Neural progenitor cell (in vitro differentiated cells): ENCODE results near the gene KLHDC4. TPM values are rescaled to one million over a fixed set of nuclear protein-coding genes. Genes with fewer than 3 reads are reported as not detected.
"Not testable (repeated sequence)": the region's sequence is repeated elsewhere in the genome, so short reads cannot be mapped to it uniquely, and the experiment has no call there.

Experiments used
- DNase-seq: peaks from one replicate; pipeline ENCODE4 v3.0.0-alpha.2; 2016; ENCODE audit warnings: low spot score
- H2AFZ ChIP-seq: fragments of 200-600 bp; sonication (generic); replicated peaks from 2 replicates; pipeline ENCODE4 v1.6.1; 2016; ENCODE audit warnings: antibody characterized with exemption
- H3F3A ChIP-seq: fragments of 200-600 bp; sonication (generic); 2 replicates; pipeline ENCODE4 v1.6.1; 2016; ENCODE audit warnings: antibody characterized with exemption, low read depth
- H3K27ac ChIP-seq: fragments of 200-600 bp; sonication (generic); 2 replicates; pipeline ENCODE4 v1.5.1; 2016; ENCODE audit warnings: mild to moderate bottlenecking
- H3K27me3 ChIP-seq: fragments of 200-600 bp; sonication (generic); 2 replicates; pipeline ENCODE4 v1.6.1; 2016; ENCODE audit warnings: mild to moderate bottlenecking, moderate library complexity
- H3K36me3 ChIP-seq: fragments of 200-600 bp; sonication (generic); 2 replicates; pipeline ENCODE4 v1.5.1; 2016
- H3K4me1 ChIP-seq: fragments of 200-600 bp; sonication (generic); 2 replicates; pipeline ENCODE4 v1.6.1; 2016; ENCODE audit warnings: mixed run types
- H3K4me2 ChIP-seq: fragments of 200-600 bp; sonication (generic); 2 replicates; pipeline ENCODE4 v1.6.1; 2016
- H3K4me3 ChIP-seq: fragments of 200-600 bp; sonication (generic); 2 replicates; pipeline ENCODE4 v1.5.1; 2016
- H3K79me2 ChIP-seq: fragments of 200-600 bp; sonication (generic); 2 replicates; pipeline ENCODE4 v1.6.1; 2016; ENCODE audit warnings: low read depth
- H3K9ac ChIP-seq: fragments of 200-600 bp; sonication (generic); 2 replicates; pipeline ENCODE4 v1.6.1; 2016
- H3K9me3 ChIP-seq: fragments of 200-600 bp; sonication (generic); 2 replicates; pipeline ENCODE4 v1.5.1; 2016; ENCODE audit warnings: low read depth
- H4K20me1 ChIP-seq: fragments of 200-600 bp; sonication (generic); 2 replicates; pipeline ENCODE4 v1.6.1; 2016; ENCODE audit warnings: low read depth
- H3K27ac Mint-ChIP-seq: 3 replicates; pipeline ENCODE4 v1.8.0; 2021; ENCODE audit warnings: mixed read lengths
- H3K27me3 Mint-ChIP-seq: 2 replicates; pipeline ENCODE4 v1.8.0; 2022; ENCODE audit warnings: low read depth, mild to moderate bottlenecking, inconsistent platforms, moderate library complexity, mixed read lengths; ENCODE audit not compliant: insufficient read depth
- H3K36me3 Mint-ChIP-seq: 3 replicates; pipeline ENCODE4 v1.8.0; 2021; ENCODE audit warnings: mixed read lengths
- H3K4me1 Mint-ChIP-seq: 3 replicates; pipeline ENCODE4 v1.8.0; 2021; ENCODE audit warnings: mixed read lengths
- H3K4me3 Mint-ChIP-seq: 3 replicates; pipeline ENCODE4 v1.8.0; 2021; ENCODE audit warnings: mild to moderate bottlenecking, moderate library complexity, mixed read lengths
- H3K9me3 Mint-ChIP-seq: 3 replicates; pipeline ENCODE4 v1.8.0; 2020; ENCODE audit warnings: mixed read lengths
- CTCF ChIP-seq: fragments of 200-600 bp; sonication (generic); IDR thresholded peaks from 2 replicates; pipeline ENCODE4 v1.5.1; 2017; ENCODE audit warnings: antibody characterized with exemption, mild to moderate bottlenecking
- EZH2 ChIP-seq: fragments of 200-600 bp; sonication (generic); IDR thresholded peaks from 2 replicates; pipeline ENCODE4 v1.6.1; 2017; ENCODE audit warnings: antibody characterized with exemption, mild to moderate bottlenecking, moderate library complexity
- EZH2phosphoT487 ChIP-seq: fragments of 200-600 bp; sonication (generic); IDR thresholded peaks from 2 replicates; pipeline ENCODE4 v1.6.1; 2017; ENCODE audit warnings: antibody characterized with exemption
- total RNA-seq: library from RNA; depleted of rRNA; stranded (reverse); fragments of >200 nt; gene quantifications from 2 replicates; pipeline ENCODE4 v1.2.3, GENCODE V29; 2015; ENCODE audit warnings: low replicate concordance

KLHDC4 gene
- total RNA-seq, 1 donor from 2014 or later = 19.2 TPM

DNA sequence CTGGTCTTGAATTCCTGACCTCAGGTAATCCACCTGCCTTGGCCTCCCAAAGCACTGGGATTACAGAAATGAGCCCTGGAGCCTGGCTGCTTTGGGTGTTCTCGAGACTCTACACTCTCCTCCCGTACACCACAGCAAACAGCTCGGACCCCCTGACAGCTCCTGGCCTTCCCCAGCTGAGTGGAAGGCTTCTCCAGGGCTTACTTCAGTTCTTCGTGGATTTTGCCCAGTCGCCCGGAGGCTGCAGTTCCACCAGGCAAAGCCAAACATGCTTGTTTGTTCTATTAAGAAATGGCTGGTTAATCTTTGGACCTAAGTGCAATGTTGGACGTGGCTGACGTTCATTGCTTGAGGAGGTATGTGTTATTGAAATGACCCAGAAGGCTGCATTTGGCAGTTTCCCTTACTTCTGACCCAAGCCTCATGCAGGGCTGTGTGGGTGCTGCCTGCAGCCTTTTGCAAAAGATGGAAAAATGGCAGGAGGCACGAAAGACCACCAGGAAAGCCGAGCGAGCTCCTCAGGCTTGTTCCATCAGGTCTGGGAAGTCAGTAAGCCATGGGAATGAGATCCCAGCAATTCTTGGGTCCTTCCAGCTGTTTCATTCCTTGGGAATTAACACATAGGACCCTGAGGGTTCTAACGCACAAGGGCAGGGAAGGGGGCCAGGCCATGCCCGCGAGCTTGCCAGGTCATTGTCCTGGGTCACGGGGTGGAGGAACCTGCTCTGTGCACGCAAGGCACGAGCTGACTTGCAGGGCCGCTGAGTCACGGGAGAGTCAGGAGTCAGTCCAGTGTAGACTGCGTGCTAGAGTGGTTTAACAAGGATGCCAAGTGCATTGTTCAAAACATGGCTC lies 23.9 kb upstream of the KLHDC4 start:
- Histone ChIP-seq H3K79me2 (no peaks in the 10 kb centered on the region), H3K36me3 (no peaks in the 10 kb centered on the region), H3K9me3 (no peaks in the 10 kb centered on the region), H3K9ac (no peak overlapping the region), H4K20me1 (no peaks in the 10 kb centered on the region), H3K27me3 (no peaks in the 10 kb centered on the region), H2AFZ (no peak overlapping the region), H3K4me3 (no peak overlapping the region), H3F3A (no peaks in the 10 kb centered on the region), H3K4me2 (no peak overlapping the region), H3K27ac (no peak overlapping the region), H3K4me1 (no peaks in the 10 kb centered on the region)
- peaks cover 6% of the 10 kb centered on the region for H3K27me3 Mint-ChIP-seq
- no peaks in the 10 kb centered on the region for H3K36me3 Mint-ChIP-seq
- H3K4me3 Mint-ChIP-seq = no peak overlapping the region
- peaks cover 18% of the 10 kb centered on the region for H3K4me1 Mint-ChIP-seq
- no peaks in the 10 kb centered on the region for H3K9me3 Mint-ChIP-seq
- no peak overlapping the region for H3K27ac Mint-ChIP-seq
- DNase-seq = no peak
- TF ChIP-seq CTCF = no peak
- TF ChIP-seq EZH2phosphoT487 = no peak
- TF ChIP-seq EZH2 = no peak

DNA sequence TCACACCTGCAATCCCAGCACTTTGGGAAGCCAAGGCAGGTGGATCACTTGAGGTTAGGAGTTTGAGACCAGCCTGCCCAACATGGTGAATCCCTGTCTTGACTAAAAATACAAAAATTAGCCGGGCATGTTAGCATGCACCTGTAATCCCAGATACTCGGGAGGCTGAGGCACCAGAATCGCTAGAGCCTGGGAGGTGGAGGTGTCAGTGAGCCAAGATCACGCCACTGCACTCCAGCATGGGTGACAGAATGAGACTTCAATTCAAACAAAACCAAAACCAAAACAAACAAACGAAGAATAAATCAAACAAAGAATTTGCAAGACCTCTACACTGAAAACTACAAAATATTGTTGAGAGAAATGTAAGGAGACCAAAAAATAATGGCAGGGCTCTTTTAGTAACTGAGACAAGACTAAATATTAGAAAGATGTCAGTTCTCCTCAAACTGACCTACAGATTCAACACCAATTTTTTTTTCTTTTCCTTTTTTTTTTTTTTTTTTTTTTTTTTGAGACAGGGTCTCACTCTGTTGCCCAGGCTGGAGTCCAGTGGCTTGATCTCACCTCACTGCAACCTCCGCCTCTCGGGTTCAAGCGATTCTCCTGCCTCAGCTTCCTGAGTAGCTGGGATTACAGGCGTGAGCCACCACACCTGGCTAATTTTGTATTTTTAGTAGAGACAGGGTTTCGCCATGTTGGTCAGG lies 23.1 kb upstream of the KLHDC4 start:
- H3K79me2 ChIP-seq, H2AFZ ChIP-seq, H3K9ac ChIP-seq, H3K27me3 ChIP-seq, H3K9me3 ChIP-seq, H3K27ac ChIP-seq, H3K36me3 ChIP-seq, H3K4me3 ChIP-seq, H3K4me1 ChIP-seq, H3K4me2 ChIP-seq, H3K36me3 Mint-ChIP-seq, H4K20me1 ChIP-seq, H3K9me3 Mint-ChIP-seq, H3F3A ChIP-seq, H3K4me3 Mint-ChIP-seq, H3K27ac Mint-ChIP-seq, DNase-seq, H3K27me3 Mint-ChIP-seq: not testable (repeated sequence)
- peaks cover 18% of the 10 kb centered on the region for H3K4me1 Mint-ChIP-seq

GRCh38 chr16:87787451-87788091 lies 21.8 kb upstream of the KLHDC4 start:
- not testable (repeated sequence) for H3K4me3 ChIP-seq, H3K4me2 ChIP-seq, H3K9me3 Mint-ChIP-seq, H3K27me3 Mint-ChIP-seq, H3K79me2 ChIP-seq, DNase-seq, H2AFZ ChIP-seq, H3K4me3 Mint-ChIP-seq, H3F3A ChIP-seq, H3K36me3 Mint-ChIP-seq, H3K27me3 ChIP-seq, H3K36me3 ChIP-seq, H3K9me3 ChIP-seq, H3K4me1 ChIP-seq, H3K27ac Mint-ChIP-seq, H4K20me1 ChIP-seq, H3K9ac ChIP-seq, H3K27ac ChIP-seq
- H3K4me1 Mint-ChIP-seq = peaks cover 19% of the 10 kb centered on the region

DNA sequence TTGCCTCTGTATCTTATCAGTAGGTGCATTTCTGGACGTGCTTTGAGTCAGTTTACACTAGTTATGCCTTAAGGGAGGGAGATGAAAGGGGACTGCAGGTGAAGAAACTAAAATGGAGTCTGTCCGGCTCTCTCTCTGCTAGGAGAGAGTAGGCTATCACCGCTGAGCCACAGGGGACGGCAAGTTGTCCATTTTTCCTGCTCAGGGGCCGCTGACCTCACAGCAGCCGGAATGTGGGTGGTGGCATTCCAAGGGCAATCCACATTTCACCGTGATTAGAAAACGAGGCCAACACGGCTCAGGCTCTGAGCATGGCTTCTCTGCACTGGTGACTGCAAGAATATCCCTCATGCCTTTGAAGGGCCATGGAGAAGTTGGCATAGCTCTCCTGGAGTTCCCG lies 19.0 kb upstream of the KLHDC4 start:
- Mint-ChIP-seq H3K9me3 (no peaks in the 10 kb centered on the region), H3K4me1 (peaks cover 12% of the 10 kb centered on the region), H3K4me3 (no peak overlapping the region), H3K27me3 (peaks cover 3% of the 10 kb centered on the region), H3K36me3 (no peaks in the 10 kb centered on the region), H3K27ac (peak overlapping the region; percentile 69)
- H3K9me3 ChIP-seq = no peaks in the 10 kb centered on the region
- H3F3A ChIP-seq = peaks cover 4% of the 10 kb centered on the region
- no peaks in the 10 kb centered on the region for H3K27me3 ChIP-seq
- TF ChIP-seq EZH2 (no peak), CTCF (no peak), EZH2phosphoT487 (no peak)
- peak; percentile 22 for DNase-seq
- H3K36me3 ChIP-seq = no peaks in the 10 kb centered on the region
- H2AFZ ChIP-seq = no peak overlapping the region
- H3K4me1 ChIP-seq = no peaks in the 10 kb centered on the region
- no peak overlapping the region for H3K9ac ChIP-seq
- no peak overlapping the region for H3K27ac ChIP-seq
- no peak overlapping the region for H3K4me3 ChIP-seq
- H3K79me2 ChIP-seq = no peaks in the 10 kb centered on the region
- H4K20me1 ChIP-seq = no peaks in the 10 kb centered on the region
- H3K4me2 ChIP-seq = no peak overlapping the region
